Hepatocyte (in vitro differentiated cells): ENCODE results near the gene NEDD4L. TPM values are rescaled to one million over a fixed set of nuclear protein-coding genes. Genes with fewer than 3 reads are reported as not detected.
A peak's percentile ranks its signal among the peaks of the same experiment; 100 is the strongest.

Experiments used
- DNase-seq: peaks from one replicate; pipeline ENCODE4 v3.0.0-alpha.2; 2016; ENCODE audit warnings: low spot score
- H2AFZ ChIP-seq: fragments of 200-600 bp; sonication (generic); 2 replicates; pipeline ENCODE4 v1.6.0; 2016; ENCODE audit warnings: antibody characterized with exemption, mild to moderate bottlenecking
- H3K27ac ChIP-seq: fragments of 200-600 bp; sonication (generic); 2 replicates; pipeline ENCODE4 v1.5.1; 2016; ENCODE audit warnings: mild to moderate bottlenecking
- H3K27me3 ChIP-seq: fragments of 200-600 bp; sonication (generic); 2 replicates; pipeline ENCODE4 v1.6.1; 2016
- H3K36me3 ChIP-seq: fragments of 200-600 bp; sonication (generic); replicated peaks from 2 replicates; pipeline ENCODE4 v1.5.1; 2016; ENCODE audit warnings: low read depth; ENCODE audit not compliant: insufficient read depth
- H3K4me1 ChIP-seq: fragments of 200-600 bp; sonication (generic); 2 replicates; pipeline ENCODE4 v1.5.1; 2016; ENCODE audit warnings: mild to moderate bottlenecking, moderate library complexity; ENCODE audit not compliant: insufficient read depth
- H3K4me2 ChIP-seq: fragments of 200-600 bp; sonication (generic); 2 replicates; pipeline ENCODE4 v1.6.0; 2016
- H3K4me3 ChIP-seq: fragments of 200-600 bp; sonication (generic); 2 replicates; pipeline ENCODE4 v1.5.1; 2016; ENCODE audit warnings: mild to moderate bottlenecking
- H3K79me2 ChIP-seq: fragments of 200-600 bp; sonication (generic); 2 replicates; pipeline ENCODE4 v1.6.0; 2017; ENCODE audit warnings: mild to moderate bottlenecking
- H3K9me2 ChIP-seq: fragments of 200-600 bp; sonication (generic); replicated peaks from 2 replicates; pipeline ENCODE4 v1.6.0; 2017; ENCODE audit warnings: mild to moderate bottlenecking; ENCODE audit not compliant: insufficient read depth
- H3K9me3 ChIP-seq: fragments of 200-600 bp; sonication (generic); 2 replicates; pipeline ENCODE4 v1.5.1; 2016; ENCODE audit warnings: low read depth, mild to moderate bottlenecking
- H4K20me1 ChIP-seq: fragments of 200-600 bp; sonication (generic); 2 replicates; pipeline ENCODE4 v1.6.0; 2016; ENCODE audit warnings: mild to moderate bottlenecking; ENCODE audit not compliant: insufficient read depth, poor library complexity, severe bottlenecking
- EZH2 ChIP-seq: fragments of 200-600 bp; sonication (generic); IDR thresholded peaks from 2 replicates; pipeline ENCODE4 v1.6.1; 2016; ENCODE audit warnings: antibody characterized with exemption, mild to moderate bottlenecking, borderline replicate concordance
- EZH2phosphoT487 ChIP-seq: fragments of 200-600 bp; sonication (generic); IDR thresholded peaks from one replicate; pipeline ENCODE4 v1.6.1; 2018; ENCODE audit warnings: antibody characterized with exemption, mild to moderate bottlenecking, low read depth, moderate library complexity; ENCODE audit not compliant: unreplicated experiment, severe bottlenecking
- WGBS: methylation state at CpG from one replicate; pipeline ENCODE4 v1.1.6; 2016; ENCODE audit warnings: low lambda C conversion rate; ENCODE audit errors: missing lambda C conversion rate; 5-methylcytosine and 5-hydroxymethylcytosine counted together
- polyA plus RNA-seq: library from polyadenylated mRNA; unstranded; fragments of >200 nt; fragmentation: Nextera tagmentation; extraction: Ambion mirVana; gene quantifications from 2 replicates; pipeline ENCODE4 v1.2.1, GENCODE V29; 2016
- total RNA-seq: library from RNA; depleted of rRNA; stranded (reverse); fragments of >200 nt; gene quantifications from 2 replicates; pipeline ENCODE4 v1.2.3, GENCODE V29; 2014
- TF ChIP-seq, protein P1 (sequence below): fragments of 200-600 bp; sonication (generic); IDR thresholded peaks from 2 replicates; pipeline ENCODE4 v1.5.1; 2016; ENCODE audit warnings: antibody characterized with exemption, mild to moderate bottlenecking; ENCODE audit not compliant: poor library complexity

Gene NEDD4L
- total and polyA plus RNA-seq, 2 experiments from 2014 or later: 104 to 140 TPM

- peaks cover 100% of the 10 kb centered on the region for H3K79me2 ChIP-seq
- DNase-seq: no peak
- H4K20me1 ChIP-seq: peaks cover 6% of the 10 kb centered on the region
- no peaks in the 10 kb centered on the region for H3K36me3 ChIP-seq
- 100% methylated on average over 1 of the region's 1 CpG for whole genome bisulfite sequencing
- H3K27me3 ChIP-seq: no peaks in the 10 kb centered on the region
- no peak for TF ChIP-seq EZH2phosphoT487
- TF ChIP-seq, protein P1, sequence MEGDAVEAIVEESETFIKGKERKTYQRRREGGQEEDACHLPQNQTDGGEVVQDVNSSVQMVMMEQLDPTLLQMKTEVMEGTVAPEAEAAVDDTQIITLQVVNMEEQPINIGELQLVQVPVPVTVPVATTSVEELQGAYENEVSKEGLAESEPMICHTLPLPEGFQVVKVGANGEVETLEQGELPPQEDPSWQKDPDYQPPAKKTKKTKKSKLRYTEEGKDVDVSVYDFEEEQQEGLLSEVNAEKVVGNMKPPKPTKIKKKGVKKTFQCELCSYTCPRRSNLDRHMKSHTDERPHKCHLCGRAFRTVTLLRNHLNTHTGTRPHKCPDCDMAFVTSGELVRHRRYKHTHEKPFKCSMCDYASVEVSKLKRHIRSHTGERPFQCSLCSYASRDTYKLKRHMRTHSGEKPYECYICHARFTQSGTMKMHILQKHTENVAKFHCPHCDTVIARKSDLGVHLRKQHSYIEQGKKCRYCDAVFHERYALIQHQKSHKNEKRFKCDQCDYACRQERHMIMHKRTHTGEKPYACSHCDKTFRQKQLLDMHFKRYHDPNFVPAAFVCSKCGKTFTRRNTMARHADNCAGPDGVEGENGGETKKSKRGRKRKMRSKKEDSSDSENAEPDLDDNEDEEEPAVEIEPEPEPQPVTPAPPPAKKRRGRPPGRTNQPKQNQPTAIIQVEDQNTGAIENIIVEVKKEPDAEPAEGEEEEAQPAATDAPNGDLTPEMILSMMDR: no peak
- no peak for TF ChIP-seq EZH2
- H3K9me2 ChIP-seq: no peaks in the 10 kb centered on the region
- no peak overlapping the region for H3K4me3 ChIP-seq
- no peak overlapping the region for H2AFZ ChIP-seq
- H3K4me1 ChIP-seq: peaks cover 3% of the 10 kb centered on the region
- H3K9me3 ChIP-seq: no peaks in the 10 kb centered on the region
- no peak overlapping the region for H3K4me2 ChIP-seq
- H3K27ac ChIP-seq: no peak overlapping the region
Measured at GRCh38 chr18:58112174-58112573, 68.1 kb downstream of the NEDD4L start.

DNA sequence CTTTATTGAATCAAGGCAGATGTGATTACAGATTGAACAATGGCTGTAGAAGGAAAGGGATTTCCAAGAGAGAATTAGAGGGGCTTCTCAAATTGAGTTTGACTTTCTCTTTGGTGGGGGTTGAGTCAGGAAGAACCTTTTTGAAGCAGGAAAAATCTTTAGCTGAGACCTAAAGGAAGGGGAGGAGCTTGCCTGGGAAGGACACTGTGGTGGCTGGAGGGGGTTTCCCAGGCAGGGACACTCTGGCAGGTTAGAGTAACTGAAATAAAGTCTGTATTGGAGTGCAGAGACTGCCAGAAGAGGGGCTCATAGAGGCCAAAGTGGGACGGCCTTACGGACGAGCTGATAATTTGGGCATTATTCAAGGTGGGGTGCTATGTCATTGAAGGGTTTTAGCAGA, 69.3 kb downstream of the NEDD4L start:
- H3K4me2 ChIP-seq: no peak overlapping the region
- peaks cover 6% of the 10 kb centered on the region for H4K20me1 ChIP-seq
- H3K27ac ChIP-seq: no peak overlapping the region
- TF ChIP-seq EZH2 (no peak), EZH2phosphoT487 (no peak)
- TF ChIP-seq, protein P1: no peak
- WGBS: 87% methylated on average over 3 of the region's 3 CpGs
- H3K27me3 ChIP-seq: no peaks in the 10 kb centered on the region
- H3K79me2 ChIP-seq: peaks cover 92% of the 10 kb centered on the region
- no peaks in the 10 kb centered on the region for H3K9me2 ChIP-seq
- H3K9me3 ChIP-seq: no peaks in the 10 kb centered on the region
- H2AFZ ChIP-seq: no peak overlapping the region
- DNase-seq: no peak
- no peak overlapping the region for H3K4me3 ChIP-seq
- H3K4me1 ChIP-seq: peaks cover 11% of the 10 kb centered on the region
- no peaks in the 10 kb centered on the region for H3K36me3 ChIP-seq

DNA sequence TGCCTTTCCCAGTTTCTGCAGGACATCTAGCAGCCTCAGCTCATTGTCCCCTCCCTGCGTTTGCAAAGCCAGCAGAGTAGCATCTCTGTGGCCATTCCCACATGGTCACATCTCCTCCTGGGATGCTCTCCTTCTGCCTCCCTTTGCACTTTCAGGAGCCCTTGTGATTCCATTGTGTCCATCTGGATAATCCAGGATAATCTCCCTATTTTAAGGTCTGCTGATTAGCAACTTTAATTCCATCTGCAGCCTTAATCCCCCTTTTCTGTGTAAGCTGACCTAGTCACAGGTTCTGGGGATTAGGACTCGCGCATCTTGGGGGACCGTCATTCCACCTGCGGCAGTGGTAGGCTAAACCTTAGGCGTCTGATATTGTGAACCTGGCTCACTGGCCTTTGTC, 70.7 kb downstream of the NEDD4L start:
- 96% methylated on average over 6 of the region's 6 CpGs for WGBS
- Histone ChIP-seq H3K4me1 (peaks cover 23% of the 10 kb centered on the region), H3K27me3 (no peaks in the 10 kb centered on the region), H3K9me3 (no peaks in the 10 kb centered on the region), H2AFZ (no peak overlapping the region), H3K79me2 (peaks cover 90% of the 10 kb centered on the region), H3K27ac (no peak overlapping the region), H3K36me3 (no peaks in the 10 kb centered on the region), H3K9me2 (no peaks in the 10 kb centered on the region), H4K20me1 (peaks cover 6% of the 10 kb centered on the region), H3K4me3 (no peak overlapping the region), H3K4me2 (no peak overlapping the region)
- TF ChIP-seq, protein P1: no peak
- TF ChIP-seq EZH2phosphoT487 (no peak), EZH2 (no peak)
- DNase-seq: no peak

GRCh38 chr18:58116818-58117217, 72.8 kb downstream of the NEDD4L start:
- Histone ChIP-seq H3K9me3 (no peaks in the 10 kb centered on the region), H2AFZ (no peak overlapping the region), H3K36me3 (no peaks in the 10 kb centered on the region), H3K79me2 (peaks cover 90% of the 10 kb centered on the region), H4K20me1 (peaks cover 4% of the 10 kb centered on the region), H3K4me3 (no peak overlapping the region), H3K4me2 (peak overlapping the region; percentile 32), H3K27me3 (no peaks in the 10 kb centered on the region), H3K9me2 (no peaks in the 10 kb centered on the region), H3K27ac (peak overlapping the region; percentile 90), H3K4me1 (peaks cover 23% of the 10 kb centered on the region)
- TF ChIP-seq, protein P1: no peak
- TF ChIP-seq EZH2 (no peak), EZH2phosphoT487 (no peak)
- WGBS: 91% methylated on average over 4 of the region's 4 CpGs
- no peak for DNase-seq
